ENCODE results near the gene HDAC5.

- TF ChIP-seq EZH2 (IDR thresholded peaks at IDR 0.05; ENCODE audit: insufficient read depth, poor library complexity, severe bottlenecking), result no peak
- no peak for TF ChIP-seq EZH2phosphoT487 (IDR thresholded peaks at IDR 0.05; ENCODE audit: insufficient read depth, low read depth)
Measured at GRCh38 chr17:44119062-44119461, 4.4 kb downstream of the HDAC5 start.
